HG02588 (cell line): ENCODE data around the gene BLM.

ENCODE experiments used
- ATAC-seq: cut with Tn5 transposase; IDR thresholded peaks from one replicate; pipeline ENCODE4 v1.9.1; 2021; ENCODE audit warnings: mild to moderate bottlenecking, moderate library complexity; ENCODE audit not compliant: unreplicated experiment

BLM gene

DNA sequence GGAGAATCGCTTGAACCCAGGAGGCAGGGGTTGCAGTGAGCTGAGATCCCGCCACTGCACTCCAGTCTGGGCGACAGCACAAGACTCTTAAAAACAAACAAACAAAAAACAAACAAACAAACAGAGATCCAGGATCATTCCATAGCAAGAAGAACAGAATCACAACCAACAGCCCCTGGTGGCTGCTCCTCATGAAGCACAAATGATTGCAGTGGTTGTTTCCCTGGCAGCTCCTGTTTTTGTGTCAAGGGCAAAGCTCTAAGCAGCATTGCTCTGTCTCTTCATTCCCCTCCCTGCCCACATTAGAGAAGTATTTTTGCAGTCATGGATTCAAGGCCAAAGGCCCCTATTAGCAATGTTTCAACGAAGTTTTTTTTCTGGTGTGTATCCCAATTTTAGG lies 25.8 kb upstream of the BLM start:
- ATAC-seq: no peak

DNA sequence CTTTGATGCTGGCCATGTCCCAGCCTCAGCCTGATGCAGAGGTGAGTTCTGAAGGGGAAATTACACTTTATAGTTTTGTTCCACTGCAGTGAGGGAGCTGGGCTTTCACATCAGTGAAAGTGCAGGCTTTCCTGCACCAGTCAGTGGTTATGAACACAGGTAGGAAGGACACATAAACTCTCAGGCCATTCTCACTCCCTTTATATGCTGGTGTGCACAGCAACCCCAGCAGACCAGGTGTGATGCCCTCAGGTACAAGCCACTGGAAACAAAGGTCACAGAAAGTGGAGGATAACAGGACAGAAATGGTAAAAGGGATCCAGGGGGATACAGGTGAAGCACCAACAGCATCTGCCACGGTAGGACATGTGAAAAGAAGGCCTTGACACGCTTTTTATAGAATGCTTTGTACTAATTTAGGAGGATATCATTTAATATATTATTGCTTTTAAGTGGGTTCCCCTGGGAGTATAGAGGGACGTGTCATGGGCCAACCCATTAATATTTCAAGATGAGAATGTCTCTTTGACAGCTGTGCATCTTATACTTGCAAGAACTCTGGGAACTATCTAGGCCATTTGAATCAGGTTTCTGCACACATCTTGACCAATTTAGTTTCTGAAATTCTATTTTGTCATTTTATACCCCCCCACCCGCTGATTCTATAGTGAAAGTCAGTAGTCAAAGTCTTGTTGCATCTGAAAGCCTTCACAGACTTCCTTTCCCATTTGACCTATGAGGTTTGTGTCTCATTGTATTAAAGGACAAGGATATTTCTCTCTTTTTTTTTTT lies 25.0 kb upstream of the BLM start:
- ATAC-seq: no peak

DNA sequence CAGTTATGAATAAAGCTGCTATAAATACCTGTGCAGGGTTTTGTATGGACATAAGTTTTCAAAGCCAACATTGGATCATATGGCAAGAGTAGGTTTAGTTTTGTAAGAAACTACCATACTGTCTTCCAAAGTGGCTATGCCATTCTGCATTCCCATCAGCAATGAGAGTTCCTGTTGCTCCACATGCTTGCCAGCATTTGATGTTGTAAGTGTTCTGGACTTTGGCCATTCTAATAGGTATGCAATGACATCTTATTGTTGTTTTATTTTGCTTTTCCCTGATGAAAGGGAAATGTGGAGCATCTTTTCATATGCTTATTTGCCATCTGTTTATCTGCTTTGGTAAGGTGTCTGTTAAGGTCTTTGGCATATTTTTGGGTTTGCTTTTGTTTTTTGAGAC lies 22.2 kb upstream of the BLM start:
- no peak for ATAC-seq

DNA sequence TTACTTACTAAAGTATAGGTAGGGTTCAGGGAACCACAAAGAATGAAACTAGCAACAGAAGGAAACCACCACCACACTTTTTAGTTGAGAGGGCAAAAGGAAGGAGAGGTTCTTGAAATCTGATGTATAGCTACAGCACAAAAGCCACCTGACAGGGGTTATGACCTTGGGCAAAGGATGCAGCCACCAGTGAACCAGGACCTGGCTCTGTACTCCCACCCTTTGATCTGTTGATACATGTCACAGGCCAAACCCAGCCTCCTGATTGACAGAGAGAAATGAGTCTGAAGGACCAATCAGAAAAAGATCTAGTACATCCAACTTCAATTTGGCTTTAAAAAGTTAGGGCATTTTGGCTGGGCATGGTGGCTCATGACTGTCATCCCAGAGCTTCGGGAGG lies 20.0 kb upstream of the BLM start:
- ATAC-seq: no peak

DNA sequence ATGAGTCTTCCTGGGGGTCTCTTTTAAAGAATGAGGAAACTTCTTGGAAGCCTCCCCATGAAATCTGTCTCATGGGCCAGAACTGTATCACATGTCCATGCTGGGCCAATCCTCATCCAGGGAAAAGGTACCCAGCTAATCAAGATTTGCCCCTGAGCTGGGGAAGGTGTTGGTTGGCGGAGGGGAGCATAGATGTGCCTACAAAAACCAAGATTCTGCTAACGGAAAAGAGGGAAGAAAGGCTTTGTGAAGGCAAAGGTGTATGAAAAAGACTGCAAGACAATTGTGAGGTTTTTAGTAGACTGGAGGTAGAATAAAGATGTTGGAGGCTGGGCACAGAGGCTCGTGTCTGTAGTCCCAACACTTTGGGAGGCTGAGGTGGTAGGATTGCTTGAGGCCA lies 18.5 kb upstream of the BLM start:
- no peak for ATAC-seq

DNA sequence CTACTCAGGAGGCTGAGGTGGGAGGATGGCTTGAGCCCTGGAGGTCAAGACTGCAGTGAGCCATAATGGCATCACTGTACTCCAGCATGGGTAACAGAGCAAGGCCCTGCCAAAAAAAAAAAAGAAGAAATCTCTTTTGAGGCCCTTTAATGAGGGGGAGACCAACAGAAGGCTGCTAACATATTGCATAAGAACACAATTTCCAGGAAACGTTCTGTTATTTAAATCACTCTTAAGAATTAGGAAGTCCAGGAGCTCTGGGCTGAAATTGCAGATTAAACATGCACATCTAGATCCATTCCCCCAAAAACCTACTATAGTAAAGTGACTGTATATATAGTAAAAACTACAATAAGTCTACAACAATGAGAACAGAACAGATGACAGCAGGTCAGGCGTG lies 16.1 kb upstream of the BLM start:
- ATAC-seq: no peak

DNA sequence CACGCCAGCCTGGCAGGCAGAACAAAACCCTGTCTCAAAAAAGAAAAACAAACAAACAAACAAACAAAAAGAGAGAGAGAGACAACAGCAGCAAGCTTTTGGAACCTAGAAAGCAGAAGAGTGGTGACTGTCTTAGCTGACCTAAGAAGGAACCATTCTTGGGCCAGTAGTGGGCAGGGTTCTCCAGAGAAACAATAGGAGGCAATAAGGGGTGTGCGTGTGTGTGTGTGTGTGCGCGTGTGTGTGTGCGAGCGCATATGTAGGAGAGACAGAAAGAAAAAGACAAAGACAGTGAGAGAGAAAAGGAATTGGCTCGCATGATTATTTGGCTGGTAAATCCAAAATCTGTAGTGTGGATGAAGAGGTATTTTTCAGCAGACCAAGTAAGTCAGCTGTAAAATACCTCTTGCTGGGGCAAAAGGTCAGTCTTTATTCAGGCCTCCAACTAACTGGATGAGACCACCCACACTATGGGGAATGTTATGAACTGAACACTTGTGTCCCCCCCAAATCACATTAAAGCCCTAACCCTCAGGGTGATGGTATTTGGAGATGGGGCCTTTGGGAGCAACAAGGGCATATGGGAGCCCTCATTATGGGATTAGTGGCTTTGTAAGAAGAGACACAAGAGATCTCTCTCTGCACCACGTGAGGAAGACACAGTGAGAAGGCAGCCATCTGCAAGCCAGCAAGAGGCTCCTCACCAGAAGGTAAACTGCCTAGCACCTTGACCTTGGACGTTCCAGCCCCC lies 15.1 kb upstream of the BLM start:
- ATAC-seq: no peak

DNA sequence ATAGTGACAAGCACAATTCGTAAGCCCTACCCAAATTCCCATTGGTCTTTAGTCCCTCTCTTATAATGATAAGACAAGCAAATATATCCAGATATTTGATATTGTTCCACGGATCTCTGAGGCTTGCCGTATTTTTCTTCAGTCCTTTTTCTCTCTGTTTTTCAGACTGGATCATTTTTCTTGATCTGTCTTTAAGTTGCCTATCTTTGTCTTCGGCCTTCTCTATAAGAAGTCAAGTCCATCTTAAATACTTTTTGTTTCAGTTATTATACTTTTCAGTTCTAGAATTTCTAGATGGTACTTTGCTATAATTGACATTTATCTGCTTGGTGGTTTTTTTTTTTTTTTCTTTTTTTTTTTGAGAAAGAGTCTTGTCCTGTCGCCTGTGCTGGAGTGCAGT lies 13.7 kb upstream of the BLM start:
- ATAC-seq: no peak

DNA sequence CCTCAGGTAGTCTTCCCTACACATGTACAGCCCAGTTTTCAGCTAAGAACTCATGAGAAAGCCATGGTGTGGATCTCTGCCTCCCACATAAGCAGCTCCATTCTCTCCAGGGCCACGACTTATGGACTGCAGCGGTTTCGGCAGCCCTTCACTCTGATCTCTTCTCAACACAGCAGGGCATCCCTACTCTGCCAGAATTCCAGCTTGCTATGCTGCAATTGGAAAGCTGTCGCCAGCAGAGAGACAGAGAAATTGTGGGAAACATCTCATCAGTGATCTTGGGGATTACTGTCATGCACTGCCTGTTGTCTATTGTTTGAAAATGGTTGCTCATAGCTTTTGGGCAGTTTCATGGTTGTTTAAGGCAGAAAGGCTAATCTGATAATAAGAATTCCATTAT lies 11.9 kb upstream of the BLM start:
- ATAC-seq: no peak

DNA sequence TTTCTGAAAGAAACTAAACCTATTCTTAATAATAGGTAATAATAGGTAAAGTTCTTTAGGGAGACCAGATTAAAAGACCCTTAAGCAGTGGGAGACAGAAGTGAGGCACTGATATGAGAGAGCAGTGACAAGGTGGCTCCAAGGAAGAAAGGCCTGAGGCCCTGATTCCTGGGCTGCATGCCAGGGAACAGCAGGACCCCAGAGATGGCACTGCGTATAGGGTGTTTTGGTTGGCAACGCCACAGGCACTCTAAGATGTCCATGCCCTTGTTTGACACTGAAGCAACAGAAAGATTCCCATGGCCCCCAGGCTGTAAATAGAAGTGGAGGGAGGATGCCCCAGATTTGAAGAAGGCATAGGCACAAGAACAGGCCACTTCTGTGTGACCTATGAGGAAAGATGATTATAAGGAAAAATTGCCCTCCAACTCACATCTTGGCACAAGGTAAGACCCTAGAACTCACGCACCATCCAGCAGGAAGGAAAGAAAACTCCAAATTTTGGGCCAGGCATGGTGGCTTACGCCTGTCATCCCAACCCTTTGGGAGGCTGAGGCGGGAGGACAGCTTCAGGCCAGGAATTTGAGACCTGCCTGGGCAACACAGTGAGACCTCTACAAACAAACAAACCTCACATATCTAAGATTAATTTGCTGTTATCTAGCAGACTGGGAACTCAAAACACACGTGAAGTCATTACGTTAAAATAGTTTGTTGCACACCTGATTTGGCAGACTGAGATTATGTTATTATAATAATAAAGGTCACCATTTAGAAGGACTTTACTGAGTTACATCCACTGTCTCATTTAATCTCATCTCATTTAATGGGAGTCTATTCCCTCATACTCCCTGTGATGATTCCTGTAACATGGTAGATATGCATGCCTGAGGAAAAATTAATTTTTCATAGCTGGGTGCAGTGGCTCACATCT lies 10.5 kb upstream of the BLM start:
- ATAC-seq: no peak

DNA sequence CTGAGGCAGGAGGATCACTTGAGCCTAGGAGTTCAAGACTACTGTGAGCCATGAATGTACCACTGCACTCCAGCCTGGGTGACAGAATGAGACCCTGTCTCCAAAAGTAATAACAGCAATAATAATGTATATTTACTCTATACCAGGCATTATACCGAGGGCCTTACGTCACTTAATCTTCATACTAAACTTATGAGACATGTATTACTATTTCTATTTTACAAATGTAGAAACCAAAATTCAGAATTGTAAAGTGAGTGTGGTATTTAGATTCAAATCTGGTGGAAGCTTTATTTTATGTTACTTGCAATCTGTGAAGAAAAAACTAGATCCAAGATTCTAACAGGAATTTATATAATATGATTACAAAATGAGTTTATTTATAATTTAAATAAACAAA lies 9.7 kb upstream of the BLM start:
- no peak for ATAC-seq

DNA sequence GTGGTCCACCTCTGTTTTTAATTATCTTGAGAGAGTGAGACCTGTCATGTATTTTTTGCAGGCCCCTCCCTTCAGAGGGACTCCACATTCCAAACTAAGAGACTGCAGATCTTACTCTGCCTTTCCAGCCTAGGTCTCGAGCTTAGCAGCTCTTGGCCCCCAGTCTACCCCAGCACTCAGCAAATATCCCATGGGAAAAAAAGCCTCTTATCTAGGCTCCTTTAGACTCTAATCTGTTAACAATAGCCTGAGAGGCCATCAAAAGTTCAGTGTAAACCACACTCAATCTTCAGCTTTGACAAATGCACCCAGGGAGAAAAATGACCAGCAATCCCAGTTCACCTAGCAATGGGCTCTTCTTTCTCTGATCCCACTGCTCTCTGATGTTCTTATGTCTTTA lies 8.6 kb upstream of the BLM start:
- no peak for ATAC-seq

DNA sequence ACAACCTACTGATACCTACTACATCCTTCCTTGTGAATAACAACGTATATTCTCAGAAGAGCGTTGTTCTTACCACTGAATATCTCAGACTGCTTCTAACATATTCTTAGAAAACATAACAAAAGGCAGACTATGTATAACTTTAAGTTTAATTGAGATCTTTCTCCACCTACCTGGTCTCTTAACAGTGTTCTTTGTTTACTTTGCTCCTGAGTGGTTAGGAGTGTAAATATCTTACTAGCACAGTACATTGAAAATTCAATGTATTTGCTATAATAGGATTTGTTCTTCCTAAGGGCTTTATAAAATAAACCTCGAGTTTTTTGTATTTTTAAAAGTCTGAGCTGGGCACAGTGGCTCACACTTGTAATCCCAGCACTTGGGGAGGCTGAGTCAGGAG lies 7.9 kb upstream of the BLM start:
- no peak for ATAC-seq

DNA sequence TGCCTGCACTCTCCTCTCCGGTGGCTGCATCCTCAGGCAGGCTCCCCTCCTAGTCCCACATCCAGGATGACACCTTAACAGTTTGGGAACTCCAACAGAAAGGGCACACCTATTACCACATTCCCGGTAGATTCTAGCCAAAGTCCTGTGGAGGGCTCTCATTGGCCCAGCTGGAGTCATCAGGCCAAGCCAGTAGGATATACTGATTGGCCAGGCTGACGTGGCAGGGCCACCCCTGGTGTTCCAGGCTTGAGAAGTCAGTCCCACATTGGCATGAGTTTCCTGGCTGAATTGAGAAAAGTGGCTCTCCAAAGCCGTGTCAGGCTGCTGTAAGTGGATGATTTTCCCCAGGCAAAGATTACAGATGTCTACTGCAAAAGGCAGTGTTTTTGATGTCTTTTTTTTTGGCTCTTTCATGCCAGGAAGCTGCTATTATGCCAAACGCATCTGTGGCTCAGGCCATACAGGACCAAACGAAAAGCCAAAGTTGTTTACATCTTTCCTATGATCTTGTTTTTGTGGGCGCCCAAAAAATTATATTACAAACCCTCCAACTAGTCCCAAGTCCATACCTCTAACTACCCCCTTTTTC lies 6.6 kb upstream of the BLM start:
- no peak for ATAC-seq

DNA sequence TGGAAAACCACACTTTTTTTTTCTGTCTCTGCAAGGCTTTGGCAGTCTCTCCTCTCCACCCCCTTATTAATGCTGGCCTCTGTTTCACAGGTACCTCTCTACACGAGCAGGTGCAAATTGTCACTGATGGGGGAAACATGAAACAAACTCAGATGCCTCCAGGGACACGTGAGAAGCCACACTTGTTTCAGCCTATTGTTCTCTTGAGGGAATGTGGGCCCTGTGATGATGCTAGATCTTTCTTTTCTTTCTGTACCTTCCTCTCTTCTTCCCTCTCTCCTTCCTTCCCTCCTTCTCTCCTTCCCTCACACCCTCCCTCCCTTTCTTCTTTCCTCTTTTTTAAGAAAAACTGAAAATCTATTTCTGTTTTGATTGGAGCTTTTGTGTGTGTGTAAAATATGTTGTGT lies 5.7 kb upstream of the BLM start:
- ATAC-seq: no peak

DNA sequence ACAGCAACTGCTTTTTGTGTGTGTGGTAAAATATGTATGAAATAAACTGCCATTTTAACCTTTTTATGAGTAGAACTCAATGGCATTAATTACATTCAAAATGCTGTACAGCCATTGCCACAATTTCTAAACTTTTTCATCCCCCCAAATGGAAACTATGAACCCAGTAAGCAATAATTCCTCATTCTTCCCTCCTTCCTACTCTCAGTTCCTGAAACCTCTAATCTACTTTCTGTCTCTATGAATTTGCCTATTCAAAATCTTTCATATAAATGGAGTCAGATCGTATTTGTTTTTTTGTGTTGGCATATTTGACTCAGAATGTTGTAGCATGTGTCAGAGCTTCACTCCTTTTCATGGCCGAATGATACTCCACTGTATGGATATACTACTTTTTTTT lies 5.3 kb upstream of the BLM start:
- ATAC-seq: no peak

DNA sequence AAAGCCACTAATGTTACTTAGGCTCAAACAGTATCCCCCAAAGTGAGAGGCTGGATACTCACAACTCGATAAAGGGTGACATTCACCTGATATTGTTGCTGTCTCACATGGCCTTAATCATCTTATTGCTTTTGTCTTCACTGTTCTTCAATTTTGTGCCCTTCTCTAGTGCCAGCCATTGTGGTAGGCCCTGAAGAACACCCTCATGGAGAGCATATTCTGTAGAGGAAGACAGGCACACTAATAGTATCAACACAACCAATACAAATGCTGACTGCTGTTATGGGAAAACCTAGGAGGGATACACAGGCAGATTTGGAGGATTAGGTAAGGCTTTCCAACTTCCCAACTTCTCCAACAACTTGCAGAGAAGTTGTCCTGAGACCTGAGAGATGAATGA lies 4.1 kb upstream of the BLM start:
- ATAC-seq: no peak

DNA sequence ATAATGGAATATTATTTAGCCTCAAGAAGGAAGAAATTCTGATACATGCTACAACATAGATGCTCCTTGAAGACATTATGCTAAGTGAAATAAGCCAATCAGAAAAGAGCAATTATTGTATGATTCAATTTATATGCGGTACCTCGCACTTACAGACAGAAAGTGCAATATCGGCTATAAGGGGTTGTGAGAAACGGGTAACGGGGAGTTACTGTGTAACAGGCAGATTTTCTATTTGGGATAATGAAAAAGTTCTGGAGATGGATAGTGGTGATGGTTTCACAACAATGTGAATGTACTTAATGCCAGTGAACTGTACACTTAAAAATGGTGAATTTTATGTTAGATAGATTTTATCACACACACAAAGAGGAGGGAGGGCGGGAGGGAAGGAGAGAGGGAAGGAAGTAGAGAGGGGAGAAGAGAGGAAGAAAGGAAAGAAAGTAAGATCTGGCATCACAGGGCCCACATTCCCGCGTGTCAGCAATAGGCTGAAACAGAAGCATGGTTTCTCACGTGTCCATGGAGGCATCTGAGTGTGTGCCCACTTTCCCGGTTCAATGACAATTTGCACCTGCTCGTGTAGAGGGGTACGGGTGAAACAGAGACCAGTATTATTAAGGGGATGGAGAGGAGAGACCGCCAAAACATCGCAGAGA lies 700 bp upstream of the BLM start:
- ATAC-seq: no peak

DNA sequence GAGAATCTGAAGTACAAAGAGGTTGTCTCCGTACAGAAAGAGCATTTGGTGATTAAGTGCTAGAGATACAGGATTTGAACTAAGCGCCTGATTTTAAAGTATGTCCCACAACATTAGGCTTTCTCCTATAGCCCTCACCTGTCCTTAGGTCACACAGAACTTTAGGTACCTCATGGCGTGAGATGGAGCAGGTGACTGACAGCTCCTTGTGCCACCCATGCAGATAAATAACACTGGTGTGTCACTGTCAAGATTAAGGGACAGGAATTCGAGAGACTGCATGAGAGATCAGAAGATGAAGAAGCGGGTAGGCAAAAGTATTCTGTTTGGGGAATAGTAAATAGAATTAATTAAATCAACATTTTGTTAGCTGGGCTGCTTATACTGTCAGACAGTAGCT lies 1.1 kb downstream of the BLM start:
- no peak for ATAC-seq

DNA sequence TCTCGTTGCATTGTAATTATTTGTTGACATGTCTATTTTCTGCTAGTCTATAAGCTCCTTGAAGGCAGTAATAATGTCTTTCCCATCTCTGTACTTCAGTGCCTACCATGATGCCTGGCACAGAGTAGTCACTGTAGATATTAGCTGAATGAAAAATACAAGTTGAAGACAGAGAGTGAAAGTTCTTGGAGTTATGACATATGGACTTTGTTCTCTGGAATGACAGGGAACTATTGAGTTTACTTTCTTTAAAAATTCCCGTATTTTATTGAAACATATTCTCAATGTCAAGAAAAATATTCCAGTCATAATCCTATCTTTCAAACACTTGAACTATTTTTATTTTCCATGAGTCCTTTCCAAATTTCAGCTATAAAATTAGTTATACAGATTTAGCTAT lies 3.0 kb downstream of the BLM start:
- no peak for ATAC-seq

DNA sequence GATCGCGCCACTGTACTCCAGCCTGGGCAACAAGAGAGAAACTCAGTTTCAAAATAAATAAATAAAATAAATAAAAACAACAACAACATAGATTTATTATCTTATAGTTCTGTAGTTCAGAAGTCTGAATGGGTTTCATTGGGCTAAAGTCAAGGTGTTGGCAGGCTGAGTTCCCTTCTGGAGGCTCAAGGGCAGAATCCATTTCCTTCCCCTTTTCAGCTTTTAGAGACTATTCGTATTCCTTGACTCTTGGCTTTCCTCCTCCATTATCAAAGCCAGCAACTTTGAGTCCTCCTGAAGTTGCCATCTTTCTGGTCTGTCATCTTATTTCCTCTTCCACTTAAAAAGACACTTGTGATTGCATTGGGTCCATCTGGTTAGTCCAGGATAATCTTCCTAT lies 12.1 kb downstream of the BLM start:
- ATAC-seq: no peak
